NCI-H2029 treated with DMSO at 0.1 percent for 48 hours (cell line): Measurements from ENCODE around the gene GPR61.

ENCODE experiments used
- DNase-seq: peaks from one replicate; lab custom pipeline; 2025; lab: John Stamatoyannopoulos, UW

GPR61 gene

GRCh38 chr1:109539676-109540075, at the start of gene GPR61:
GPR61 (plus strand) TSS chr1:109539872; CDS start chr1:109543023, 3,151 bp downstream.
- no peak for DNase-seq

- DNase-seq: no peak
Measured at GRCh38 chr1:109490029-109490933, 49.4 kb upstream of the GPR61 start.

GRCh38 chr1:109490934-109491302, 48.8 kb upstream of the GPR61 start:
- DNase-seq: no peak

GRCh38 chr1:109491372-109491771, 48.3 kb upstream of the GPR61 start:
- no peak for DNase-seq

- no peak for DNase-seq
Measured at GRCh38 chr1:109492779-109493178, 46.9 kb upstream of the GPR61 start.

GRCh38 chr1:109493227-109493626, 46.4 kb upstream of the GPR61 start:
- no peak for DNase-seq

- DNase-seq: peak; percentile 21
Measured at GRCh38 chr1:109493805-109494539, 45.7 kb upstream of the GPR61 start, which contains the start of gene CYB561D1. CYB561D1 (plus strand) TSS chr1:109494094; CDS start chr1:109494140, 46 bp downstream.

- DNase-seq: no peak
Measured at GRCh38 chr1:109495738-109496137, 43.9 kb upstream of the GPR61 start.

- no peak for DNase-seq
Measured at GRCh38 chr1:109497449-109498160, 42.1 kb upstream of the GPR61 start.

GRCh38 chr1:109498161-109498801, 41.4 kb upstream of the GPR61 start:
- DNase-seq: no peak

- no peak for DNase-seq
Measured at GRCh38 chr1:109499081-109499480, 40.6 kb upstream of the GPR61 start.

- DNase-seq: no peak
Measured at GRCh38 chr1:109499661-109500536, 39.8 kb upstream of the GPR61 start.

GRCh38 chr1:109500941-109501381, 38.7 kb upstream of the GPR61 start:
- DNase-seq: no peak

GRCh38 chr1:109501644-109502363, 37.9 kb upstream of the GPR61 start:
- DNase-seq: no peak

GRCh38 chr1:109502364-109502851, 37.3 kb upstream of the GPR61 start:
- DNase-seq: no peak

- no peak for DNase-seq
Measured at GRCh38 chr1:109503935-109504334, 35.7 kb upstream of the GPR61 start.

- DNase-seq: no peak
Measured at GRCh38 chr1:109504974-109505373, 34.7 kb upstream of the GPR61 start.

- DNase-seq: no peak
Measured at GRCh38 chr1:109508001-109508872, 31.4 kb upstream of the GPR61 start.

GRCh38 chr1:109508873-109509175, 30.8 kb upstream of the GPR61 start:
- DNase-seq: no peak
